ENCODE results near the gene GCAT. TPM values are rescaled to one million over a fixed set of nuclear protein-coding genes. Genes with fewer than 3 reads are reported as not detected.
"Not testable (repeated sequence)": the region's sequence is repeated elsewhere in the genome, so short reads cannot be mapped to it uniquely, and the experiment has no call there.

The GCAT gene
- total RNA-seq, 4 donors from 2014 or later = 11.3 to 34.5 (median 20.1) TPM

- Histone ChIP-seq H3K4me3 (no peak overlapping the region), H3K27ac (no peak overlapping the region), H3K4me1 (no peaks in the 10 kb centered on the region), H3K9me3 (no peaks in the 10 kb centered on the region), H3K36me3 (no peaks in the 10 kb centered on the region), H3K27me3 (no peaks in the 10 kb centered on the region)
- DNase-seq (ENCODE audit: low spot score in 2 of 2) = no peak
- 65% methylated on average over 3 of the region's 3 CpGs for WGBS
- no peak for TF ChIP-seq POLR2A (IDR thresholded peaks at IDR 0.05)
- no peak for TF ChIP-seq CTCF (IDR thresholded peaks at IDR 0.05)
- TF ChIP-seq EP300 (IDR thresholded peaks at IDR 0.05) = no peak
- no peak for TF ChIP-seq POLR2AphosphoS5 (IDR thresholded peaks at IDR 0.05)
Observed at GRCh38 chr22:37796079-37796478, 11.7 kb upstream of the GCAT start.

GRCh38 chr22:37797259-37797658 lies 10.5 kb upstream of the GCAT start:
- H3K27me3 ChIP-seq; H3K9me3 ChIP-seq; H3K27ac ChIP-seq; DNase-seq (ENCODE audit: low spot score in 2 of 2); H3K4me1 ChIP-seq; H3K36me3 ChIP-seq; H3K4me3 ChIP-seq: not testable (repeated sequence)
- WGBS = 92% methylated on average over 7 of the region's 7 CpGs

GRCh38 chr22:37797874-37798500 lies 9.7 kb upstream of the GCAT start:
- peaks cover 12% of the 10 kb centered on the region for H3K4me1 ChIP-seq
- WGBS = 58% methylated on average over 13 of the region's 14 CpGs
- H3K27me3 ChIP-seq = no peaks in the 10 kb centered on the region
- no peaks in the 10 kb centered on the region for H3K9me3 ChIP-seq
- H3K4me3 ChIP-seq = no peak overlapping the region
- TF ChIP-seq POLR2AphosphoS5 (IDR thresholded peaks at IDR 0.05) (no peak), CTCF (IDR thresholded peaks at IDR 0.05) (no peak), EP300 (IDR thresholded peaks at IDR 0.05) (no peak), POLR2A (IDR thresholded peaks at IDR 0.05) (no peak)
- H3K27ac ChIP-seq = no peak overlapping the region
- no peaks in the 10 kb centered on the region for H3K36me3 ChIP-seq
- DNase-seq (ENCODE audit: low spot score in 2 of 2) = no peak

- H3K27me3 ChIP-seq; DNase-seq (ENCODE audit: low spot score in 2 of 2); H3K36me3 ChIP-seq; H3K4me3 ChIP-seq; H3K27ac ChIP-seq; H3K9me3 ChIP-seq: not testable (repeated sequence)
- H3K4me1 ChIP-seq = peaks cover 28% of the 10 kb centered on the region
- 73% methylated on average over 9 of the region's 9 CpGs for WGBS
Observed at GRCh38 chr22:37799979-37800378, 7.8 kb upstream of the GCAT start.

- TF ChIP-seq POLR2AphosphoS5 (IDR thresholded peaks at IDR 0.05) (no peak), POLR2A (IDR thresholded peaks at IDR 0.05) (no peak), CTCF (IDR thresholded peaks at IDR 0.05) (no peak), EP300 (IDR thresholded peaks at IDR 0.05) (no peak)
- Histone ChIP-seq H3K4me1 (peaks cover 46% of the 10 kb centered on the region), H3K36me3 (no peaks in the 10 kb centered on the region), H3K27ac (no peak overlapping the region), H3K27me3 (no peaks in the 10 kb centered on the region), H3K9me3 (no peaks in the 10 kb centered on the region), H3K4me3 (peak overlapping the region; percentile 70)
- 4% methylated on average over 12 of the region's 13 CpGs for WGBS
- DNase-seq (ENCODE audit: low spot score in 2 of 2) = no peak
Observed at GRCh38 chr22:37801946-37802309, 5.8 kb upstream of the GCAT start.

GRCh38 chr22:37802310-37803194 lies 5.2 kb upstream of the GCAT start:
- Histone ChIP-seq H3K27me3 (no peaks in the 10 kb centered on the region), H3K36me3 (no peaks in the 10 kb centered on the region), H3K27ac (peak overlapping the region; percentile 68), H3K4me3 (peak overlapping the region; percentile 70), H3K9me3 (no peaks in the 10 kb centered on the region), H3K4me1 (peaks cover 52% of the 10 kb centered on the region)
- TF ChIP-seq POLR2A (IDR thresholded peaks at IDR 0.05) = no peak
- no peak for TF ChIP-seq CTCF (IDR thresholded peaks at IDR 0.05)
- no peak for TF ChIP-seq EP300 (IDR thresholded peaks at IDR 0.05)
- TF ChIP-seq POLR2AphosphoS5 (IDR thresholded peaks at IDR 0.05) = no peak
- 8% methylated on average over 23 of the region's 63 CpGs for WGBS
- DNase-seq (ENCODE audit: low spot score in 2 of 2) = no peak
